Measurements from ENCODE around the gene PXDN. TPM values are rescaled to one million over a fixed set of nuclear protein-coding genes. Genes with fewer than 3 reads are reported as not detected.
"Not testable (repeated sequence)": the region's sequence is repeated elsewhere in the genome, so short reads cannot be mapped to it uniquely, and the experiment has no call there.

The PXDN gene
- total RNA-seq, 4 donors from 2014 or later = 9.0 to 46.2 (median 18.5) TPM

- intact Hi-C loops (cut with DNase I; ENCODE audit: low total_unique reads) (no loop called here), in situ Hi-C loops (cut with MboI; ENCODE audit: low pct_ligation_motif_present in 1 of 4, low pct_unique_long_range_greater_than_20kb in 1 of 4, low sequenced_read_pairs in 3 of 4) (loop anchor here in 2 of 4 donors (25.0 kb wide), 1 partner anchor 150 kb away; no protein-coding TSS in a partner anchor)
- peaks cover 11 to 36% (median 24%) of the 10 kb centered on the region in 4 donors for H3K4me1 ChIP-seq
- TF ChIP-seq POLR2AphosphoS5 (IDR thresholded peaks at IDR 0.05) (peak; percentile 8 to 59 (median 52)), POLR2A (IDR thresholded peaks at IDR 0.05) (no peak), EP300 (IDR thresholded peaks at IDR 0.05; ENCODE audit: low read depth) (peak; percentile 47), CTCF (IDR thresholded peaks at IDR 0.05) (no peak)
- H3K4me3 ChIP-seq = no peak overlapping the region
- H3K27ac ChIP-seq = peak overlapping the region; percentile 93 to 96 (median 93)
- no peak for DNase-seq
- peaks cover 0 to 6% of the 10 kb centered on the region in 2 donors for H3K9me3 ChIP-seq
- WGBS, 2 donors (ENCODE audit: low coverage in 1 of 2) = 46 to 65% methylated on average over 5 to 17 of the region's 17 CpGs
- no peaks in the 10 kb centered on the region for H3K36me3 ChIP-seq
- no peaks in the 10 kb centered on the region for H3K27me3 ChIP-seq
These were observed 7.3 kb downstream of the PXDN start for GRCh38 chr2:1736997-1737480.

GRCh38 chr2:1736045-1736444 is 8.3 kb downstream of the PXDN start:
- TF ChIP-seq POLR2A (IDR thresholded peaks at IDR 0.05) = no peak
- TF ChIP-seq EP300 (IDR thresholded peaks at IDR 0.05; ENCODE audit: low read depth) = no peak
- no peak for TF ChIP-seq POLR2AphosphoS5 (IDR thresholded peaks at IDR 0.05)
- TF ChIP-seq CTCF (IDR thresholded peaks at IDR 0.05) = no peak
- intact Hi-C loops (cut with DNase I; ENCODE audit: low total_unique reads) = no loop called here
- 44 to 61% methylated on average over 2 of the region's 2 CpGs for WGBS, 2 donors (ENCODE audit: low coverage in 1 of 2)
- H3K27ac ChIP-seq = peak overlapping the region; percentile 93 to 96 (median 93)
- H3K9me3 ChIP-seq = peaks cover 0 to 6% of the 10 kb centered on the region in 2 donors
- no peak overlapping the region for H3K4me3 ChIP-seq
- peaks cover 20 to 46% (median 33%) of the 10 kb centered on the region in 4 donors for H3K4me1 ChIP-seq
- no peaks in the 10 kb centered on the region for H3K27me3 ChIP-seq
- DNase-seq = no peak
- H3K36me3 ChIP-seq = no peaks in the 10 kb centered on the region
- in situ Hi-C loops (cut with MboI; ENCODE audit: low pct_ligation_motif_present in 1 of 4, low pct_unique_long_range_greater_than_20kb in 1 of 4, low sequenced_read_pairs in 3 of 4) = loop anchor here in 2 of 4 donors (25.0 kb wide), 1 partner anchor 149 kb away; no protein-coding TSS in a partner anchor

- H3K9me3 ChIP-seq; intact Hi-C loops (cut with DNase I; ENCODE audit: low total_unique reads); H3K27me3 ChIP-seq; H3K4me3 ChIP-seq; H3K36me3 ChIP-seq; DNase-seq: not testable (repeated sequence)
- H3K27ac ChIP-seq = peak overlapping the region in 2 of 4 donors; percentile 36 to 81
- in situ Hi-C loops (cut with MboI; ENCODE audit: low pct_ligation_motif_present in 1 of 4, low pct_unique_long_range_greater_than_20kb in 1 of 4, low sequenced_read_pairs in 3 of 4) = loop anchor here in 2 of 4 donors (25.0 kb wide), 1 partner anchor 146 kb away; no protein-coding TSS in a partner anchor
- 95 to 96% methylated on average over 12 to 19 of the region's 19 CpGs for WGBS, 2 donors (ENCODE audit: low coverage in 1 of 2)
- H3K4me1 ChIP-seq = peaks cover 23 to 56% (median 41%) of the 10 kb centered on the region in 4 donors
These were observed 11.0 kb downstream of the PXDN start for GRCh38 chr2:1733298-1733697.

GRCh38 chr2:1731963-1732768 is 12.1 kb downstream of the PXDN start:
- intact Hi-C loops (cut with DNase I; ENCODE audit: low total_unique reads) = no loop called here
- WGBS, 2 donors (ENCODE audit: low coverage in 1 of 2) = 48 to 51% methylated on average over 2 to 10 of the region's 10 CpGs

GRCh38 chr2:1731447-1731962 is 12.8 kb downstream of the PXDN start:
- Histone ChIP-seq H3K9me3 (peaks cover 0 to 6% of the 10 kb centered on the region in 2 donors), H3K27ac (peak overlapping the region; percentile 78 to 90 (median 82)), H3K4me3 (no peak overlapping the region), H3K4me1 (peaks cover 30 to 52% (median 36%) of the 10 kb centered on the region in 4 donors), H3K27me3 (no peaks in the 10 kb centered on the region), H3K36me3 (no peaks in the 10 kb centered on the region)
- DNase-seq = peak; percentile 7
- intact Hi-C loops (cut with DNase I; ENCODE audit: low total_unique reads) (no loop called here), in situ Hi-C loops (cut with MboI; ENCODE audit: low pct_ligation_motif_present in 1 of 4, low pct_unique_long_range_greater_than_20kb in 1 of 4, low sequenced_read_pairs in 3 of 4) (loop anchor here in 2 of 4 donors (25.0 kb wide), 1 partner anchor 144 kb away; no protein-coding TSS in a partner anchor)
- WGBS, 2 donors (ENCODE audit: low coverage in 1 of 2) = 62% methylated on average over 8 of the region's 8 CpGs; no CpG with 5 or more reads in 1 of the 2 donors
- TF ChIP-seq EP300 (IDR thresholded peaks at IDR 0.05; ENCODE audit: low read depth) (no peak), POLR2A (IDR thresholded peaks at IDR 0.05) (no peak), CTCF (IDR thresholded peaks at IDR 0.05) (no peak), POLR2AphosphoS5 (IDR thresholded peaks at IDR 0.05) (no peak)

More at GRCh38 chr2:1731963-1732768, 12.1 kb downstream of the PXDN start:
- in situ Hi-C loops (cut with MboI; ENCODE audit: low pct_ligation_motif_present in 1 of 4, low pct_unique_long_range_greater_than_20kb in 1 of 4, low sequenced_read_pairs in 3 of 4) = loop anchor here in 2 of 4 donors (25.0 kb wide), 1 partner anchor 145 kb away; no protein-coding TSS in a partner anchor
- DNase-seq = peak; percentile 17
- H3K27me3 ChIP-seq = no peaks in the 10 kb centered on the region
- peaks cover 27 to 58% (median 42%) of the 10 kb centered on the region in 4 donors for H3K4me1 ChIP-seq
- H3K27ac ChIP-seq = peak overlapping the region; percentile 78 to 90 (median 82)
- TF ChIP-seq POLR2A (IDR thresholded peaks at IDR 0.05) = no peak
- peak; percentile 28 to 59 (median 58) for TF ChIP-seq POLR2AphosphoS5 (IDR thresholded peaks at IDR 0.05)
- H3K4me3 ChIP-seq = no peak overlapping the region
- H3K9me3 ChIP-seq = peaks cover 0 to 6% of the 10 kb centered on the region in 2 donors
- no peaks in the 10 kb centered on the region for H3K36me3 ChIP-seq
